Measurements from ENCODE around the gene EPYC.
A peak's percentile ranks its signal among the peaks of the same experiment; 100 is the strongest.

The EPYC gene, protein sequence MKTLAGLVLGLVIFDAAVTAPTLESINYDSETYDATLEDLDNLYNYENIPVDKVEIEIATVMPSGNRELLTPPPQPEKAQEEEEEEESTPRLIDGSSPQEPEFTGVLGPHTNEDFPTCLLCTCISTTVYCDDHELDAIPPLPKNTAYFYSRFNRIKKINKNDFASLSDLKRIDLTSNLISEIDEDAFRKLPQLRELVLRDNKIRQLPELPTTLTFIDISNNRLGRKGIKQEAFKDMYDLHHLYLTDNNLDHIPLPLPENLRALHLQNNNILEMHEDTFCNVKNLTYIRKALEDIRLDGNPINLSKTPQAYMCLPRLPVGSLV

DNA sequence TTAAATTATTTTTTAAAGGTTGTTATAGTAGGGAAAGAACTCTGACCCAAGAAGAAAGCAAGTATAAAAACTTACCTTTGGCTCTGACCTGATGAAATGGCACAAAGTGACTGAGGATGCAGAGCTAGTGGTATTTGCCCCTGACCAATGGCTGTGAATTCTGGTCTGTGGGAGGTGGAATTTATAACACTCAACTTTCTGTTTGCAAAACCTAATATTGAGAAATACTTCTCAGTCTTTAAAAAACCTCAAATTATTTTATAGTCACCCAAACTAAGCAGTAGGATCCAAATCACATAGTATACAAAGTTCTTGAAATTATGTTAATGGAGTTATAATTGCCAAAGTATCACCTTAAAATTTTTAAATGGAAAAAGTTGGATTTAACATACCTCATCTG, at the start of gene EPYC:
EPYC (minus strand) TSS at position 101 of the 400 bp plus-strand sequence. CDS start 2,407 bp downstream, outside the sequence.
- no peak for DNase-seq

DNA sequence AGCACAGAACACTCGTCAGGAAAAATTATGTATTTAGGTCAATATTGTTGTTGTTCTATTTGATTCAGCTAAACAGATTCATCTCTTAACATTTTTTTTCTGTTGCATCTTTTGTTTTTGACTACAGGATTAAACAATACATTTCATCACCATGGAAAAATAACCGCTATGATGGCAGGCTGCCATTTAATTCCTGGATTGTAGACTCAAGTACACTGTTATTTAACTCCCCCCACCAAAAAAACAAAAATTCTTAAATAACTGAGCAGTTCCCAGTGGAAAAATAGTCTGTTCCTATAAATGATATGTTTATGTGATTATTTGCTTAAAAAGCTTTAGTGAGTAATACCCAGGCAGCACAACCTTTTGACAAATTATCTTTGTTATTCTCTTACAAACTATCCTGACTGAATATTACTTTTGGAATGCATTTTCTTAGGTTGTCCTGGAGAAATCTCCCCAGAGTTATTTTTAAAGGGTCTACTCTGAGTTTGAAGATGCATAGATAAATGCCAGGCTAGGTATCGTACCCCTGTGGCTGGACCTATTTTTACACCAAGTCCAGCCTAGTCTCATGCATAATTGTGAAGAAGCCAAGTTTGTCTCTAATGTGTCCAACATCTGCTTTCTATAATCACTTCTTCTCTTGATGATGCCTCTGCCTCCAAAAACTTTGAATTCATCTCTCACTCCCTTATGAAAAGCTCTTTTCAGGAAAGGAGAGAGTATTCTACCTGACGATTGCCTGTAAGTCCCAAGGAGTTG, 49.4 kb upstream of the EPYC start:
- DNase-seq: peak; percentile 85

GRCh38 chr12:91052026-91052425, 47.3 kb upstream of the EPYC start:
- DNase-seq: peak; percentile 31

GRCh38 chr12:91044586-91044985, 39.8 kb upstream of the EPYC start:
- DNase-seq: no peak

DNA sequence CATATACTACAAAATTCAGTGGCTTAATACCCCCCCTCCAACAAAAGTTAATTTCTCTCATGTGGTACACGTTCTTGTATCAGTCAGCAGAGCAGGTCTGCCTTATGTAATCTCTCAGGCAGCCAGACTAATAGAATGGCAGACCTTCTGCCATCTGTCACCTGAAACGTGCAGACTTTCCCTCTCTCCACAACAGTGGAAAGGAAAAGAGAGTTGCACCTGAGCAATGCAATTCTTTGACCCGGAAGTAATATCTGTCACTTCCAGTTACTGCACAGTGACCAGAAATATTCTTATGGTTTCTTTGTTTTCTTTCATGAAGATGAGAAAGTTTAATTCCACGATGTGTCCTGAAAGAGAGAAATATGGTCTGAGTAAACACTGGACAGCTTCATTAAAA, 38.6 kb upstream of the EPYC start:
- DNase-seq: no peak

DNA sequence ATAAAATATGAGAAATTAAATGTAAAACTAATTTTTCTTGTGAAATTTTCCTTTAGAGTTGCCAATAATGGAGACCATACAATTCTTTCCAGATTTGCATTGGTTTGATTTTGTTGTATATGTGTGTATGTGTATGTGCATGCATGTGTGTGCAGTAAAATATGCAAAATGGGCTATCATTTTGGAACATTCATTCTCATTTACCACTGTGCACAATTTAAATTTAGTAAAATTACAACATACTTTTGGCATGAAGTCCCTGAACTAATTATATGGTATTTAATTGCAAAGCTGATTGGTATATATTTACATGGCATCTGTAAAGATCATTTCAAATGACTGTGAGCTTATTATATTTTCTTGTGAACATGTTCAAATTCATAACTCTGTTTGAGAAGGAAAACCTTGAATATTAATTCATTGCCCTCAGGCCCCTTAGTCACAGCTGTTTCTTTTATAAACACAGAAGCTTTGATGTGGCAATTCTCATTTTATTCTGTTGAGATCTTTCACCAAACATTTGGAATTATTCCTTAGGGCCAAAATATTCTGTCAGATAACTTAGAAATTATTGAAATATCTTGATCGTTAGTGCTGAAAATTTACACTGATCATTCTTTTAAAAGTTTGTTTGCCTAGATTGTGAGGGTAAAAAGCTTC, 35.5 kb upstream of the EPYC start:
- no peak for DNase-seq

DNA sequence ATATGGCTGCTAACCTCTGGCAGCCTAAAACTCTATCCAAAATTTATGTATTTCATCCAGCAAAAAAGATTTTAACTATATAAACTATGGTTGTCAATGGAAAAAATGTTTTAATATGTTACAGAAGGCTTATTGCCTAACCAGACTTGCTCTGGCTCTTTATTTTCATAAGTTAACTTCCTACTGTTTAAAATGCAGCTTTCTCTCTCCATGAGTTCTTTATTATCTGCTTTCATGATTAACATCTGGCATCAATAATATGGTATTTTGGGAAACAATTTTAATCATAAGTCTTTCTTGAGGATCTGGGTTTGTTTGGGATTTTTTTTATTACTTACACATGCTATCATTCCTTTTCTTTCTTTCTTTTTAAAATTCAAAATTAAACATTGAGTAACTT, 32.5 kb upstream of the EPYC start:
- no peak for DNase-seq

DNA sequence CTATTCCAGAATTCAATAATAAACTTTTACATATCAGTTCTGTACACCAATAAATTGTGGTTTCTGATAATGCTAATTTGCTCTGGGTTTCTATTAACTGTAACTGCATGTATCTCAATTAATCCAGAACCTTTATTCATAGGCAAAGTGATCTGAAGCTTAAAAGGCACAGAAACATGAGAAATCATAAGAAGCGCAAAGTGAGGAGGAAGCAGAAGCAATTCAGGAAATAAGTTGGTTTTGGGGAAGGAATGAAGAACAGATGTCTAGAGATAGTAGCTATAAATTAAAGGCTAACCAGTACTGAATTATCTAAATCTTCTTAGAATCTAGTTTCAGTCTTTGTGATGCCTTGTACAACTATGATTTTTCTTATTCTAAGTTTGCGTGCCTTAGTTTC, 28.5 kb upstream of the EPYC start:
- no peak for DNase-seq

DNA sequence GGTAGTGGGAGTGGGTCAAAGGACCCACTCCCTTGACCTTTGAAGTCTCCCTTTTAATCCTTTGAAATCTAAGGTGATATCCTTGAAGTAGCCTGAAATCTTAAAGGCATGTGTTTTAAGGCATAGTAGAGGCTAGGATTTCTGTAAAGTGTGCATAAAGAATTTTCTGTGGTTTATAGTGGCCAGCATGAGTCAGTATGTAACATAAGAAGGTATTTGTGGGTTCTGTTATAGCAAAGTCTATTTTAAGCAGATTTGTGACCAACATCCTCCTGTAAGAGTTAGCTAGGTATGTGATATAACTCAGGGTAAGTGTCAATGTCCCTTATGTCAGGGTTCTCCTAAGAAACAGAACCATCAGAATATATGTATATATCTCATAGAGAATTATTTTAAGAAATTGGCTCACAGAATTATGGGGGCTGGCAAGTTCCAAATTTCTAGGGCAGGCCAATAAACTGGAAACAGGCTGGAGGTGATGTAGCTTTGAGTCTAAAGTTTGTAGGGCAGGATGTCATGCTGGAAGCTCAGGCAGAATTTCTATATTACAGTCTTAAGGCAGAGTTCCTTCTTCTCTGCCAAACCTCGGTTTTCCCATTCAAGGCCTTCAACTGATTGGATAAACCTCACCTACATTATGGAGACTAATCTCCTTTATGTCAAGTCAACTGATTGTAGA, 18.7 kb upstream of the EPYC start:
- DNase-seq: no peak

DNA sequence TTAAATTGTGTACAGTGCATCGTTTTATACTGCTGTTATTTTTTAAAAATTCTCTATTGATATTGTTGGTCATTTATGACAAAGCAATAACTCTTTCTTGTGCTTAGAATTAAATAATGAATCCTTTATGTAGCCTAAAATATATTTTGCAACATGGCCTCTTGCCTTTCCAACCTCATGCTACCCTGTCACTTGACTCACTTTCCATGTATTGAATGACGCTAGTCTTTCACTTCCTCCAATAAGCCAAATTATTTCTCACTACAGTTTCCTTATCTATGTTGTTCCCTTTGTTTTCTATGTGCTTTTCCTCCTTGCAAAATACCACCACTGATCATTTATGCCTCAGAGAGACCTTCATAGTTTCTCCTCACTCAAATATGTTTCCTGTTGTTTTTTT, 16.3 kb upstream of the EPYC start:
- DNase-seq: no peak

DNA sequence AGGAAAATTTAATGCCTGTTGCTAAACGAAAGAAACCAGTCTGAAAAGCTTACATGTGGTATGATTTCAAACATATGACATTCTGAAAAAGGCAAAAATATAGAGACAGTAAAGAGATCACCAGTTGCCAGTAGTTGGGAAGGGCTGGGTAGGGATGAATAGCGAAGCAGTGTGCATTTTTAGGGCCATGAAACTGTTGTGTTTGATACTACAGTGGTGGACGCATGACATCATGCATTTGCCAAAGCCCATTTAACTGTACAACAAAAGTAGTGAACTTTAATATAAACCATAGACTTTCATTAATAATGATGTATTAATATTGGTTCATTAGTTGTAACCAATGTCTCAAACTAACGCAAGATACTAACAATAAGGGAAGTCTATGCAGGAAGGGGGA, 14.7 kb upstream of the EPYC start:
- DNase-seq: no peak

GRCh38 chr12:91017511-91018263, 12.9 kb upstream of the EPYC start:
- DNase-seq: no peak

- DNase-seq: no peak
These were observed 12.3 kb upstream of the EPYC start for GRCh38 chr12:91017043-91017442.

- no peak for DNase-seq
These were observed 4.7 kb upstream of the EPYC start for GRCh38 chr12:91009319-91009950.

- no peak for DNase-seq
These were observed 2.9 kb upstream of the EPYC start for GRCh38 chr12:91007531-91008290.

DNA sequence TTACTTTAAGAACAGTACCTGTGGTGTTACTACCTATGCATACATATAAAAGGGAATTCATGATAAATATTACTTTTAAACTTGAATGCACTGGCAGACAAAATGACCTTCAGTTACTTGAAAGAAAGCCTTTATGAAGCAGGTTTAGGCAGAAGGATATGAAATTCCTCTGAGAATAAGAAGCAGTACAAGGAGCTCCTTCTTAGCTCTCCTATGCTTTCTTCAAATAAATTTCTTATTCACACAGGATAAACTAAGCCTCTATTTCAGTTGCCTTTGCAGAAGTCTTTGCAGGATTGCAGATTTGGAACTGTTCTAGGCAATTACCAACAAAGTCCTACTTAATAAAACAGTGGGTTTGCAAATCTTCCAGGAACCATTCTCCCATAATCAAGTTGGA, 1.0 kb downstream of the EPYC start:
- DNase-seq: no peak

DNA sequence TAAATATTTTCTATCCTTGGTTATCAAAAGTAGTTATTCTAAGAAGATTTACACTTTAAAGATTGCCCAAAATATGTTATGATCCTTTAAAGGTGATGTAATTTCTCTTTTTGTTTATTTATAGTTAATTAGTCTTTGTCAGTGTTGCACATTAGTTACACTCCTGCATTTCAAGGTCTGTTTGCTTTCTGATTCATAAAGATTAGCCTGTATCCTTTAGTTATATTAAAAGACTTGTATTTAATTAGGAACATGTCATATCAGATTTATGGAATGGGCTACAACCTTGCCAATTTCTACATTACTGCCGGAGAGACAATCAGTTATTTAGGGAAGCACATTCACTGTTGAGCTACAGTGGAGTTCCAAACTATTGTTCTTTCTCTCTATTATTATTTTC, 3.5 kb downstream of the EPYC start:
- no peak for DNase-seq

DNA sequence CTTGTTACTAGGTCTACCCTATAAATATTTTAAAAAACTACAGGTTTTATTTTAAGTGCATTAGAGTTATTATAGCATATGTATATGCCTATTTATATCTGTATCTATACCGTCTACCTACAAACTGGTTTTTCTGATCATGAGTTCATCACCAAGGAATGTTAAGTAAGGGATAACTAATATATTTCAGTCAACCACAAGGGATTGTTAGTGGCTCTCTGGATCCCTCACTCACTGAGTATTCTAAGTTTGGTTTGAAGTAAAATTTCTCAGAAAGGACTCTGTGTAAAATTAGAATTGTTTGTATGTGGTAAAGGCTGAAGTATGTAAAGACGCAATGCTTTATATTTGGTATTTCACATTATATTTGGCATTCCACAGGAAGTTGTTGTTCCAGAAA, 4.8 kb downstream of the EPYC start:
- DNase-seq: no peak

GRCh38 chr12:90999527-90999926, 5.2 kb downstream of the EPYC start:
- DNase-seq: no peak

- no peak for DNase-seq
These were observed 9.8 kb downstream of the EPYC start for GRCh38 chr12:90995010-90995409.

DNA sequence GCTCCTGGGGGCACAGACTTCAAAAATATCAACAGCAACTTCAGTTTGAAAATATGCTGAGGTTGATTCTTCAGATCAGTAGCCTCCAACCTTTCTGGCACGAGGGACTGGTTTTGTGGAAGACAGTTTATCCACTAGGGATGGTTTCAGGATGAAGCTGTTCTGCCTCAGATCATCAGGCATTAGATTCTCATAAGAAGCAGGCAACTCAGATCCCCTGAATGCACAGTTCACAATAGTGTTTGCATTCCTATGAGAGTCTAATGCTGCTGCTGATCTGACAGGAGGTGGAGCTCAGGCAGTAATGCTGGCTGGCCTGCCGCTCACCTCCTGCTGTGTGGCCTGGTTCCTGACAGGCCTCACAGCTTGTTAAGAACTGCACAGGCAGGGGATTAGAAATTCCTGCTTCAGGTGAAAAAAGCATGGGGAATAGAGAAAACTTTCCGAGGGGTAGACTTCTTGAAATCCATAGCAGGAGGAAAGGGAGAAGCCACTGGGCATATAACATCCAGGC, 12.8 kb downstream of the EPYC start:
- DNase-seq: no peak
